ENCODE measurements around the gene NXPE1. TPM values are rescaled to one million over a fixed set of nuclear protein-coding genes. Genes with fewer than 3 reads are reported as not detected.

NXPE1 gene
- total RNA-seq, 1 experiment from 2014 or later, result not detected

DNA sequence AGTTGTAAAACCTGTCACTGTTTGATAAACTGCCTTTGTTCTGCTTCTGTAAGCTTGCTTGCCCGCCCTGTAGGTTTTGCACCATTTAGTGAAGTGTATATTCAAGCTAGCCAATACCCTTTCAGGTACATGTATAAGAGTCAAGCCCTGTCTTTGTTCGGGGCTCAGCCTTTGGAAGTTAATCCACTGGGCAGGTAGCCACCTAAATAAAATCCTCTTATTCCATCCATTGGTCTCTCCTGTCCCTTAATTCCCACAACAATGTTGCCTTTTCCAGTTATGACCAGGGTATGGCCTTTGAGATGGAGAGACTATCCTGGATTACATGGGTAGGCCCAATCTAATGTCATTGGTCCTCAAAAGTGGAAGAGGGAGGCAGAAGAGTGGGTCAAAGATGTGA, 34.0 kb downstream of the NXPE1 start:
- Histone ChIP-seq H2AFZ (ENCODE audit: low read length) (no peak overlapping the region), H2AK5ac (ENCODE audit: insufficient read length, low read length) (no peak overlapping the region), H2BK12ac (ENCODE audit: insufficient read length, low read depth, low read length) (no peak overlapping the region), H3K23me2 (ENCODE audit: insufficient read length, low read depth, low read length, poor library complexity, severe bottlenecking) (no peaks in the 10 kb centered on the region), H2BK20ac (ENCODE audit: low read depth, low read length, poor library complexity, severe bottlenecking) (no peak overlapping the region), H4K20me1 (ENCODE audit: control insufficient read depth, insufficient read depth, insufficient read length) (no peaks in the 10 kb centered on the region), H3K4ac (ENCODE audit: low read depth, low read length) (no peak overlapping the region), H3K23ac (ENCODE audit: insufficient read length, low read depth, low read length) (no peak overlapping the region), H2BK15ac (ENCODE audit: low read depth, low read length) (no peak overlapping the region), H4K91ac (ENCODE audit: insufficient read length, low read depth, low read length) (no peak overlapping the region), H3K4me1 (ENCODE audit: insufficient read depth, low read length) (no peaks in the 10 kb centered on the region), H3T11ph (ENCODE audit: low read length) (no peak overlapping the region), H2BK5ac (ENCODE audit: insufficient read length, low read length) (no peak overlapping the region), H3K18ac (ENCODE audit: insufficient read length, low read depth, low read length) (no peak overlapping the region), H3K27me3 (ENCODE audit: insufficient read depth, low read length) (no peaks in the 10 kb centered on the region), H3K9me3 (ENCODE audit: control insufficient read depth, low read depth, low read length) (peaks cover 10% of the 10 kb centered on the region), H4K5ac (ENCODE audit: insufficient read length, low read depth, low read length) (no peak overlapping the region), H3K56ac (ENCODE audit: insufficient read length, low read depth, low read length) (no peak overlapping the region), H3K79me1 (ENCODE audit: insufficient read depth, low read depth, low read length, poor library complexity, severe bottlenecking) (no peaks in the 10 kb centered on the region), H3K4me2 (ENCODE audit: insufficient read depth, insufficient read length, low read length) (no peak overlapping the region), H3K14ac (ENCODE audit: insufficient read depth, low read length) (no peak overlapping the region), H3K9ac (ENCODE audit: extremely low read depth, insufficient read length, low read length) (no peak overlapping the region), H3K27ac (ENCODE audit: insufficient read length, low read depth, low read length) (no peak overlapping the region), H4K8ac (replicated peaks; ENCODE audit: insufficient read length, low read depth, low read length) (no peak overlapping the region), H3K79me2 (ENCODE audit: insufficient read depth, low read length) (no peaks in the 10 kb centered on the region), H2BK120ac (ENCODE audit: low read depth, low read length, poor library complexity, severe bottlenecking) (no peak overlapping the region)
- peaks cover 1 to 8% (median 6%) of the 10 kb centered on the region in 3 experiments for H3K36me3 Mint-ChIP-seq (ENCODE audit: insufficient read depth in 1 of 3, low read depth in 3 of 3)
- no peak overlapping the region; a peak in 1 of 7 replicates for H3K27ac Mint-ChIP-seq
- no peak overlapping the region for H3K4me3 Mint-ChIP-seq
- TF ChIP-seq, protein P1, sequence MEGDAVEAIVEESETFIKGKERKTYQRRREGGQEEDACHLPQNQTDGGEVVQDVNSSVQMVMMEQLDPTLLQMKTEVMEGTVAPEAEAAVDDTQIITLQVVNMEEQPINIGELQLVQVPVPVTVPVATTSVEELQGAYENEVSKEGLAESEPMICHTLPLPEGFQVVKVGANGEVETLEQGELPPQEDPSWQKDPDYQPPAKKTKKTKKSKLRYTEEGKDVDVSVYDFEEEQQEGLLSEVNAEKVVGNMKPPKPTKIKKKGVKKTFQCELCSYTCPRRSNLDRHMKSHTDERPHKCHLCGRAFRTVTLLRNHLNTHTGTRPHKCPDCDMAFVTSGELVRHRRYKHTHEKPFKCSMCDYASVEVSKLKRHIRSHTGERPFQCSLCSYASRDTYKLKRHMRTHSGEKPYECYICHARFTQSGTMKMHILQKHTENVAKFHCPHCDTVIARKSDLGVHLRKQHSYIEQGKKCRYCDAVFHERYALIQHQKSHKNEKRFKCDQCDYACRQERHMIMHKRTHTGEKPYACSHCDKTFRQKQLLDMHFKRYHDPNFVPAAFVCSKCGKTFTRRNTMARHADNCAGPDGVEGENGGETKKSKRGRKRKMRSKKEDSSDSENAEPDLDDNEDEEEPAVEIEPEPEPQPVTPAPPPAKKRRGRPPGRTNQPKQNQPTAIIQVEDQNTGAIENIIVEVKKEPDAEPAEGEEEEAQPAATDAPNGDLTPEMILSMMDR (conservative IDR thresholded peaks at IDR 0.05), result no peak
- H3K9me3 Mint-ChIP-seq, result peaks cover 19 to 22% of the 10 kb centered on the region in 2 experiments
- WGBS (ENCODE audit: extremely low coverage, insufficient read length, low lambda C conversion rate), result no CpG with 5 or more reads among the region's 2 CpGs
- no peaks in the 10 kb centered on the region for H3K27me3 Mint-ChIP-seq (ENCODE audit: low read depth)
- no peak for DNase-seq
- H3K4me1 Mint-ChIP-seq, result no peaks in the 10 kb centered on the region
